Vagina (tissue), 2 donors: Measurements from ENCODE around the gene C16orf46.

Source experiments
- POLR2AphosphoS5 ChIP-seq, 2 donors: sonication (generic); formaldehyde crosslinking; IDR thresholded peaks; one replicate each; pipeline ENCODE4 v1.9.0; 2017; ENCODE audit warnings: antibody characterized with exemption in 2 of 2, mild to moderate bottlenecking in 2 of 2, low read depth in 1 of 2; ENCODE audit not compliant: insufficient read depth in 1 of 2
- TF ChIP-seq, protein P1 (sequence below), 3 experiments: fragments of 450-650 bp in 2 of 3; fragments of 200-600 bp in 1 of 3; sonication (generic) in 1 of 3; IDR thresholded peaks; one replicate each; pipeline ENCODE4 v1.5.1; 2017 to 2019; ENCODE audit warnings: antibody characterized with exemption in 3 of 3, mild to moderate bottlenecking in 2 of 3, moderate library complexity in 2 of 3

DNA sequence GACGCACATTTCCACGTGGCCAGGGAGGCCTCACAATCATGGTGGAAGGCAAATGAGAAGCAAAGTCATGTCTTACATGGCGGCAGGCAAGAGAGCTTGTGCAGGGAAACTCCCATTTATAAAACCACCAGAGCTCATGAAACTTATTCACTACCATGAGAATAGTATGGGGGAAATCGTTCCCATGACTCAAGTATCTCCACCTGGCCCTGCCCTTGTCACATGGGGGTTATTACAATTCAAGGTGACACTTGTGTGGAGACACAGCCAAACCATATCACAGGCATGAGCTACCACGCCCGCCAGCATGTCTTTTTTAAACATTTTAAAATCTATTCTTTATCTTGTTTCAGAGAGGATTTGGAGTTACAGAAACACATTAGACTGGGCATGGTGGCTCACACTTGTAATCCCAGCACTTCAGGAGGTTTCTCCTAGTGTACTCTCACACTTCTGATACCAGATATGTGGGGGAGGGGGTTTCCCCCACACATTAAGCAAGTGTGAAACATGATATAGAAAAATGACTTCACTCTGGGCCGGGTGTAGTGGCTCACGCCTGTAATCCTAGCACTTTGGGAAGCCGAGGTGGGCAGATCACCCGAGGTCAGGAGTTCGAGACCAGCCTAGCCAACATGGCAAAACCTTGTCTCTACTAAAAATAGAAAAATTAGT is 47.0 kb downstream of the C16orf46 start:
- TF ChIP-seq, protein P1, sequence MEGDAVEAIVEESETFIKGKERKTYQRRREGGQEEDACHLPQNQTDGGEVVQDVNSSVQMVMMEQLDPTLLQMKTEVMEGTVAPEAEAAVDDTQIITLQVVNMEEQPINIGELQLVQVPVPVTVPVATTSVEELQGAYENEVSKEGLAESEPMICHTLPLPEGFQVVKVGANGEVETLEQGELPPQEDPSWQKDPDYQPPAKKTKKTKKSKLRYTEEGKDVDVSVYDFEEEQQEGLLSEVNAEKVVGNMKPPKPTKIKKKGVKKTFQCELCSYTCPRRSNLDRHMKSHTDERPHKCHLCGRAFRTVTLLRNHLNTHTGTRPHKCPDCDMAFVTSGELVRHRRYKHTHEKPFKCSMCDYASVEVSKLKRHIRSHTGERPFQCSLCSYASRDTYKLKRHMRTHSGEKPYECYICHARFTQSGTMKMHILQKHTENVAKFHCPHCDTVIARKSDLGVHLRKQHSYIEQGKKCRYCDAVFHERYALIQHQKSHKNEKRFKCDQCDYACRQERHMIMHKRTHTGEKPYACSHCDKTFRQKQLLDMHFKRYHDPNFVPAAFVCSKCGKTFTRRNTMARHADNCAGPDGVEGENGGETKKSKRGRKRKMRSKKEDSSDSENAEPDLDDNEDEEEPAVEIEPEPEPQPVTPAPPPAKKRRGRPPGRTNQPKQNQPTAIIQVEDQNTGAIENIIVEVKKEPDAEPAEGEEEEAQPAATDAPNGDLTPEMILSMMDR (IDR thresholded peaks at IDR 0.05), result no peak
- TF ChIP-seq POLR2AphosphoS5 (IDR thresholded peaks at IDR 0.05; ENCODE audit: insufficient read depth in 1 of 2, low read depth in 1 of 2), result no peak
